ENCODE measurements around the gene GABBR1.
"Not testable (repeated sequence)": the region's sequence is repeated elsewhere in the genome, so short reads cannot be mapped to it uniquely, and the experiment has no call there.

The GABBR1 gene

GRCh38 chr6:29665942-29666825 lies 33.2 kb upstream of the GABBR1 start:
- Histone ChIP-seq H3K4me1 (ENCODE audit: insufficient read depth, low read length) (peaks cover 5% of the 10 kb centered on the region), H3K4me3 (ENCODE audit: low read length) (no peak overlapping the region), H3K36me3 (ENCODE audit: insufficient read depth, low read length) (no peaks in the 10 kb centered on the region), H3K27me3 (ENCODE audit: insufficient read depth, low read length) (peaks cover 2% of the 10 kb centered on the region), H2AFZ (ENCODE audit: low read depth, low read length) (no peak overlapping the region), H3K9me3 (ENCODE audit: low read length) (no peaks in the 10 kb centered on the region)

DNA sequence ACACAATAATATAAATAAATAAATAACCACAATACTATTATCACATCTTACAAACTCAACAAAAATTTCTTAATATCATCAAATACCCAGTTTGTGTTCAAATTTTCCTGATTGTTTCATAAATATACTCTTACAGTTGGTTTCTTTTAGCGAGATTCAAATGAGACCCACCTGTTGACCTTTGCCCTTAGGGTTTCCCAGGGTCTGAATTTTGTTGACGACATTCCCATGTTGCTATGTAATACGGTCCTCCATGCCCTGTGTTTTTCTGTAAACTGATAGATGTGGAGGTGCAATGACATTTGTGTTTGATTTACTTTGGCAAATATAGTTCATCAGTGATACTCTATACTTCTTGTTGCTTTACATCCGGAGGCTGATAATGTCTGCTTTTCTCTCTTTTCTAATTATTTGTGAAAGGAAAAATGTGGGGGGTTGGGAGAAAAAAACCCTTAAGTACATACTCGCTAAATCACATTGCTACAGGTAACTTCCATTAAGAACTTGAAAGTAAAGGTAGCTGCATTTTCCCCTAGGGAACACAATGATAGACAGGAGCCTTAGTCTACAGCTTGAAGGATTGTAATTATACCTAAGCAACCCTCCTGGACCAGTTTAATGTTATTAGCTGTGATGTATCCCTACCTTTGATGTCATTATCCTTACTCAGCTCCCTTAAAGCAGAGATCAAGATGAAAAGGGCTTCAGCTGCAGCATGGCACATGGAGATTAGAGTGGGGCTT lies 30.5 kb upstream of the GABBR1 start:
- Histone ChIP-seq H3K4me3 (ENCODE audit: low read length) (no peak overlapping the region), H3K9me3 (ENCODE audit: low read length) (no peaks in the 10 kb centered on the region), H2AFZ (ENCODE audit: low read depth, low read length) (no peak overlapping the region), H3K27me3 (ENCODE audit: insufficient read depth, low read length) (peaks cover 2% of the 10 kb centered on the region), H3K4me1 (ENCODE audit: insufficient read depth, low read length) (peaks cover 5% of the 10 kb centered on the region), H3K36me3 (ENCODE audit: insufficient read depth, low read length) (no peaks in the 10 kb centered on the region)

GRCh38 chr6:29661502-29662141 lies 28.6 kb upstream of the GABBR1 start:
- H3K36me3 ChIP-seq (ENCODE audit: insufficient read depth, low read length); H2AFZ ChIP-seq (ENCODE audit: low read depth, low read length); H3K4me1 ChIP-seq (ENCODE audit: insufficient read depth, low read length); H3K9me3 ChIP-seq (ENCODE audit: low read length); H3K27me3 ChIP-seq (ENCODE audit: insufficient read depth, low read length); H3K4me3 ChIP-seq (ENCODE audit: low read length): not testable (repeated sequence)

DNA sequence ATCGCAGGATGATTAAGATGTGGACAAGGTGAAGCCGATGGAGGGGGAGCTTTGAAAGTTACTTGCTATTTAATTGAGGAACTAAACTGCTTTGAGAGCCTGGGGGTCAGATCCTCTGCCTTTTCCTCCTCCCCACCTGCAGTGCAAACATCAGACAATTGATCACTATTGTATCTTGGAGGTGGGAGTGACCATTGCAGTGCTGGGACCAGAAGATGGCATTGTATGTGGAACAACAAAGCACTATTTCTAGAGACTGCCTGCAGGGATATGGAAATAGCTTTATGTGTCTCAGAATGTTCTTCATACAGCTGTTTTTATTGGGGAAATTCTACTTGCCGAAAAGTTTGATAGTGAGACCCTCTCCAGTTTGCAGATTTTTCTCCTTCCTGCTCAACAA lies 28.1 kb upstream of the GABBR1 start:
- H2AFZ ChIP-seq (ENCODE audit: low read depth, low read length) = no peak overlapping the region
- H3K4me1 ChIP-seq (ENCODE audit: insufficient read depth, low read length) = peaks cover 3% of the 10 kb centered on the region
- H3K4me3 ChIP-seq (ENCODE audit: low read length) = no peak overlapping the region
- peaks cover 12% of the 10 kb centered on the region for H3K27me3 ChIP-seq (ENCODE audit: insufficient read depth, low read length)
- H3K9me3 ChIP-seq (ENCODE audit: low read length) = no peaks in the 10 kb centered on the region
- no peaks in the 10 kb centered on the region for H3K36me3 ChIP-seq (ENCODE audit: insufficient read depth, low read length)

DNA sequence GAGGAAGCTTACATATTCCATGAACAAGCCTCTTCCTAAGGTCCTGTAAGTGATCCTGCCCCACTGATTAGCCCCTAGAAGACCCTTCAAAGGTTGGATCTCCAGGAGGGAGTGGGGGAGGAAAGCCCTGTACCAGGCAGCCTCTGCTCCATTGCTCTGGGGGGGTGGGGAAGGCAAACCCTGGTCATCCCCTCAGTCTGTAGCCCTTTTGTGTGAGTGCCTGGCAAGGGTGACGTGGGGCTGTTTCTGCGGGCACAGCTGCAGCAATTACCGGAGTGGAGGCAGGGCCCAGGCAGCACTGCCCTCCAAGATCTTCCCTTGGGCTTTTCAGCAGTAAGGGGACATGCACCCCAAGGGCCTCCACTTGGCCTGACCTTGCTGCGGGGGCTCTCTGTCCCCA lies 23.8 kb upstream of the GABBR1 start, which contains the start of gene MOG:
TSS of gene MOG (plus strand) at position 295 of the 400 bp plus-strand sequence. CDS start 118 bp downstream, outside the sequence.
- no peaks in the 10 kb centered on the region for H3K4me1 ChIP-seq (ENCODE audit: insufficient read depth, low read length)
- no peak within 1 kb of the TSS for H3K4me3 ChIP-seq (ENCODE audit: low read length)
- no peak within 1 kb of the TSS for H2AFZ ChIP-seq (ENCODE audit: low read depth, low read length)
- peaks cover 18% of the 10 kb centered on the region for H3K27me3 ChIP-seq (ENCODE audit: insufficient read depth, low read length)
- H3K9me3 ChIP-seq (ENCODE audit: low read length) = no peaks in the 10 kb centered on the region
- H3K36me3 ChIP-seq (ENCODE audit: insufficient read depth, low read length) = no peaks in the 10 kb centered on the region

GRCh38 chr6:29656157-29656556 lies 23.2 kb upstream of the GABBR1 start:
- Histone ChIP-seq H2AFZ (ENCODE audit: low read depth, low read length) (no peak overlapping the region), H3K4me1 (ENCODE audit: insufficient read depth, low read length) (no peaks in the 10 kb centered on the region), H3K36me3 (ENCODE audit: insufficient read depth, low read length) (no peaks in the 10 kb centered on the region), H3K4me3 (ENCODE audit: low read length) (no peak overlapping the region), H3K27me3 (ENCODE audit: insufficient read depth, low read length) (peaks cover 17% of the 10 kb centered on the region), H3K9me3 (ENCODE audit: low read length) (no peaks in the 10 kb centered on the region)

GRCh38 chr6:29655658-29656057 lies 22.7 kb upstream of the GABBR1 start:
- H3K9me3 ChIP-seq (ENCODE audit: low read length) = no peaks in the 10 kb centered on the region
- no peak overlapping the region for H2AFZ ChIP-seq (ENCODE audit: low read depth, low read length)
- no peak overlapping the region for H3K4me3 ChIP-seq (ENCODE audit: low read length)
- no peaks in the 10 kb centered on the region for H3K36me3 ChIP-seq (ENCODE audit: insufficient read depth, low read length)
- H3K27me3 ChIP-seq (ENCODE audit: insufficient read depth, low read length) = peaks cover 17% of the 10 kb centered on the region
- no peaks in the 10 kb centered on the region for H3K4me1 ChIP-seq (ENCODE audit: insufficient read depth, low read length)

DNA sequence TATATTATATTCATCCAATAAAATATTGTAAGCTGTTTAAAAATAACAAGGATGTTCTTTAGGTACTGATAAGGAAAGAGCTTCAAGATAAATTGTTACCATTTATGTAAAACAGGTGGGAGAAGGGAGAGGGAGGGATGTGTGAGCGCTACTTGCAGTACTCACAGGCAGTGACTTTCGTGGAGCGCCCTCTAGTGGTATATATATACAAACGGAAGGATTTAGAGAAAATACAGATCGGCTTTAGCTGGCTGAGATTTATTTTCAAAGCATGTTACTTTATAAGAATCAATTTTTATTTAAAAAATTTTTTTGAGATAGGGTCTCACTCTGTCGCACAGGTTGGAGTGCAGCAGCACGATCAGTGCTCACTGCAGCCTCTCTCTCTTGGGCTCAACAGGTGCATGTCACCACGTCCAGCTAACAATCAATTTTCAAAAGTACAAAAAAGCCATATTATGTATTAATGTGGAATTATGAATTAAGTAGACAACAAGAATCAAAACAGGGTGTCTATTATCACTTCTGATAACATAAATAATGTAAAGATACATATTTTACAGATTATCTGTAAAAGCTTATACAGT lies 20.6 kb upstream of the GABBR1 start:
- Histone ChIP-seq H3K9me3 (ENCODE audit: low read length) (no peaks in the 10 kb centered on the region), H3K4me3 (ENCODE audit: low read length) (no peak overlapping the region), H3K27me3 (ENCODE audit: insufficient read depth, low read length) (peaks cover 17% of the 10 kb centered on the region), H3K4me1 (ENCODE audit: insufficient read depth, low read length) (no peaks in the 10 kb centered on the region), H3K36me3 (ENCODE audit: insufficient read depth, low read length) (no peaks in the 10 kb centered on the region), H2AFZ (ENCODE audit: low read depth, low read length) (no peak overlapping the region)

DNA sequence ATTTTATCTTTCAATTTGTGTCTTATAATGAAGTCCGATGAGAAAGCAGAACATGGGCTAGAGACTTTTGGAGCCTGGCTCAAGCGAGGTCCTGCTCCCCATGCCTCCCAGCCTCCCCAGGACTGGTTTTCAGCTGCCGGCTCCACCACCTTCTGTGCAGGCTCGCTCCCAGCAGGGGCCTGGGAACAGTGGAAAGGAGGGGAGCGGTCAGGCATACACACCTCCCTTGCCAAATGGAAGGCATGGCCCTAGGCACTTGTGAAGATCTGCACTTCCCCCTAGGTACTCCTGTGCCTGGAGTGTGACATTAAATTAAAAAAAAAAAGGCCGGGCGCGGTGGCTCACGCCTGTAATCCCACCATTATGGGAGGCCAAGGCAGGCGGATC lies 19.2 kb upstream of the GABBR1 start:
- no peaks in the 10 kb centered on the region for H3K4me1 ChIP-seq (ENCODE audit: insufficient read depth, low read length)
- H3K9me3 ChIP-seq (ENCODE audit: low read length) = no peaks in the 10 kb centered on the region
- no peaks in the 10 kb centered on the region for H3K36me3 ChIP-seq (ENCODE audit: insufficient read depth, low read length)
- H3K4me3 ChIP-seq (ENCODE audit: low read length) = no peak overlapping the region
- H3K27me3 ChIP-seq (ENCODE audit: insufficient read depth, low read length) = peaks cover 17% of the 10 kb centered on the region
- H2AFZ ChIP-seq (ENCODE audit: low read depth, low read length) = no peak overlapping the region

DNA sequence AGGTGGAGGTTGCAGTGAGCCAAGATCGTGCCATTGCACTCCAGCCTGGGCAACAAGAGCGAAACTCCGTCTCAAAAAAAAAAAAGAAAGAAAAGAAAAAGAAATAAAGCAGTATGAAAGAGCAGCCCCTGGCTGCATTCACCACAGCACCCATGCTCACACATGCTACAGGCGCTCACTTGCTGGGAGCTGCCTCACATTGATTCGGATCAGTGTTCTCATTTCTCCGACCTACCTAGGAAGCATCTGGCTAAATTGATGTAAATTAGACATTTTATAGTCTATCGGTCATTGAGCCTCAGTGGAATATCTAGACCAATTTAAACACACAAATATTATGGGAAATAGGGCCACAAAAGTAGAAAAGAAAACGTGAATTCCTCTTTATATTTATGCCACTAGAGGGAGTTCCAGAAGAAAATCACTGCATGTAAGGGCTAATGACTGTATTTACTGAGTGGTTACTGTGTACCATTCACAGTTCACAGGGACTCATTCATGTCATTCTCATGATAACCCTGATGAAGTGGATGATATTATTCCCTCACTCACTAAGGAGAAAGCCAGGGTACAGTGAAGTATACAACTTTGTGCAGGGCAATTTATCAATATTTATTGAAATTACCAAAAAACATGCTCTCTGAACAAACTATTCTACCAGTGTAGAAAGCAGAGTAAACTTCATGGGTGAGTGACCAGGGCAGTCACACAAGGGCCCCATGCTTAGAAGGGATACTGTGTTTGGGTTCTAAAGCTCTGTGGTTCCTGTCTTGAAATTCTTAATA lies 18.6 kb upstream of the GABBR1 start:
- Histone ChIP-seq H3K4me3 (ENCODE audit: low read length) (no peak overlapping the region), H3K27me3 (ENCODE audit: insufficient read depth, low read length) (peaks cover 11% of the 10 kb centered on the region), H3K4me1 (ENCODE audit: insufficient read depth, low read length) (no peaks in the 10 kb centered on the region), H2AFZ (ENCODE audit: low read depth, low read length) (no peak overlapping the region), H3K36me3 (ENCODE audit: insufficient read depth, low read length) (no peaks in the 10 kb centered on the region), H3K9me3 (ENCODE audit: low read length) (no peaks in the 10 kb centered on the region)

DNA sequence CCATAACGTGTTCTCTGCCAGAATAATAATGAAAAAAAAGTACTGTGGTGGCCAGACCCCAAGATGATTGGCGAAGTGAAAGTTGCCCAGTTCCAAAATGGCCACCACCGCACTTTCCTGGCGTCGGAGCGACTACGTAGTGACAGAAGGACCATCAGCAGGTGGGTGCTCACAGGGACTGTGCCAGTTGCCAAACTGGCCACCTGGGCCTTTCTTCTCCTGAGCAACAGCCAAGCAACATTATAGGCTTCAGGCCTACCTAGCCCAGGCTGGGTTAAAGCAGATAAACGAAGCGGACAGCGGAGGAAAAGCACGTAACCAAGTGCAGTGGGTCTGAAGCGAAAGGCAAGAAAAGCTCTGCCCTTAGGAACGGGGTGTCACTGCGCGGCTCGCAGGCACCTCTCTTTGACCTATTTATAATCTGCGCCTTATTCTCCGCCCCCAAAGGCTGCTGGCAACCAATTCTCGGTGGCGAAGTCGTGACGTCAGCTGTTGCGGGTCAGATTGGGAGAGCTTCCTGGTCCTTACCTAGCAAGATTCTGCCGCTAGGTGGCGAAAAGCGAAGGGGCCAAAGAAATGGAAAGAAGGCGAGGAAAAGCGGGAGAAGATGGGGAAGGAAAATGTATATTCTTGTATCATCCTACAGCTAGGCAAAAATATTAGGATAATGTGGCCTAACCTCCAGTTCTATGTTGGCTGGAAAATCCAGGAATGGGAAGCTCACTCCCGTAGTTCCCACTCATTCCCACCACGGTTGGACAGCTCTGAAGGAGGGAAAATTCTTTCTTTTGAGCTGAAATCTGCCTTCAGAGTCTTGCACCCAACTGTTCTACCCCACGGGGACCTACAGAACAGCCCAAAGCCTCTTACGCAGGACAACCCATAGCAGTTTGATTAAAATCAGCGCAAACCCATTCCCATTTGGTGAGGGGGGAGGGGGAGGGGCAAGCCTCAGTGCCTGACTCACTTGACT lies 17.0 kb upstream of the GABBR1 start:
- Histone ChIP-seq H3K36me3 (ENCODE audit: insufficient read depth, low read length) (no peaks in the 10 kb centered on the region), H3K9me3 (ENCODE audit: low read length) (no peaks in the 10 kb centered on the region), H3K27me3 (ENCODE audit: insufficient read depth, low read length) (peaks cover 2% of the 10 kb centered on the region), H2AFZ (ENCODE audit: low read depth, low read length) (peak overlapping the region; percentile 57), H3K4me3 (ENCODE audit: low read length) (peak overlapping the region; percentile 55), H3K4me1 (ENCODE audit: insufficient read depth, low read length) (no peaks in the 10 kb centered on the region)
